Left cardiac atrium (tissue), 4 donors: ENCODE data around the gene MYL6B. TPM values are rescaled to one million over a fixed set of nuclear protein-coding genes. Genes with fewer than 3 reads are reported as not detected.
A peak's percentile ranks its signal among the peaks of the same experiment; 100 is the strongest.
"Not testable (repeated sequence)": the region's sequence is repeated elsewhere in the genome, so short reads cannot be mapped to it uniquely, and the experiment has no call there.

ENCODE experiments used
- ATAC-seq, 2 donors: fragments of 200-7000 bp; cut with Tn5 transposase; one replicate each; pipeline ENCODE4 v1.9.1; 2020; ENCODE audit warnings: mild to moderate bottlenecking in 2 of 2, moderate library complexity in 2 of 2
- DNase-seq: peaks from one replicate; pipeline ENCODE4 v3.0.0-alpha.2; 2020
- intact Hi-C, 2 donors: fragments of 100-400 bp; cut with DNase I; formaldehyde crosslinking; loops; one replicate each; pipeline versions ENCODE4 v1.14.1 to v1.15.1; 2022 to 2023
- total RNA-seq, 2 donors: library from RNA; stranded (reverse); fragmentation: NEBNext Ultra II Directional; extraction: Animal tissue kit (Norgen Biotek cat#: 25700); gene quantifications; one replicate each; pipeline ENCODE4 v1.2.1, GENCODE V29; 2021
- donor health status: DM: no; HTN: yes; CAD: no.
- donor health status: DM: no; HTN: yes; CAD: no; lungs with severe emphysema.
- donor health status: DM: yes; HTN: yes; CAD: no.
- donor health status: Dilated cardiomyopathy.

Gene MYL6B
- total RNA-seq, 2 donors from 2014 or later = 40.5 to 42.5 TPM

DNA sequence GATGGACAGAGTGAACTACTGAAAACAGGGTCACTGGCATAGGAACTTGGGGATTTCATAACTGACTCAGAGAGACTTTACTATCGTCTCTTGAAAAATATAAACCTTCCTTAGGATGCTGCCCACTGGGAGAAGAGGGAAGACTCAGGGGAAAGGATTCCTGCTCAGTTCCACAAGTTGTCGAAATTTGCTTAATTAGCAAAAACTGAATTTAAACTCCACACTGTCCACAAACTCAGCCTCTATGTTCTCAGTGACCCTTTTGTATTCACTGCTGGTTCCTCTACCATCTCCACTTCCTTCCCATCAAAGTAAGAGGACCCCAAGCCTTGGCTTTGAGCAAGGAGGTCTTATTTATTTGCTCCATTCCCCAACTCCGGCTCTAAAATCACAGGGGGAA, 7.2 kb upstream of the MYL6B start:
- ATAC-seq (no peak), DNase-seq (no peak)
- intact Hi-C loops = no loop called here

DNA sequence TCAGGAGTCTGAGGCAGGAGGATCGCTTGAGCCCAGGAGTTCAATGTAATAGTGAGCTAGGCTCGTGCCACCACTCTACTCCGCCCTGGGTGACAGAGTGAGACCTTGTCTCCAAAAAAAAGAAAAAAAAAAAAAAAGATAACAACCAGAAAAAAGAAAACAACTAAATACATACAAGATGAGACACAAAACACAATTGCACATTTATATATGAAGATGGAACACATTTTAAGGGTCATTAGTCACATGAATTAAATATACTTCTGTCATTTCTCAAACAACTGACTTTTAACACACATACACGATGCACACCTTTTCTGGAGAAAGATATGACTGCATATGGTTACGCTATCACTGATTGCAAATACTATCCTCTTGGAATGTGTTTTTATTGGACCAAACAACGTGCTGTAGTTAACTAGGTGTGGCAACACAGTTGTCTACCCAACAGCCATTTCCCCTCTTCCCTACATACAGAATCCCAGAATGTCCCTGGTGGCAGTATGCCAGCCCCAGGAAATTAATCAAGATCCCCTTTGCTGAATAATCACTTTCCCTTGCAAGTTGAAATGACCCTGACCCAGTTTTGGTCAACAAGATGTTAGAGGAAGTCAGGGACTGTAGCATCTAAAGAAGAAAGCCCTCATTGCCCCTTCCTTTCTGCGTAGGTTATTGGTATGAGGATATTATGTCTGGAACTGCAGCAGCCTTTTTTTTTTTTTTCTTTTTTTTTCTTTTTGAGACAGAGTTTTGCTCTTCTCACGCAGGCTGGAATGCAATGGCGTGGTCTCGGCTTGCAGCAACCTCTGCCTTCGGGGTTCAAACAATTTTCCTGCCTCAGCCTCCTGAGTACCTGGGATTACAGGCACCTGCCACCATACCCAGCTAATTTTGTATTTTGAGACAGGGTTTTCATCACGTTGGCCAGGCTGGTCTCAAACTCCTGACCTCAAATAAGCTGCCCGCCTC, 5.6 kb upstream of the MYL6B start:
- ATAC-seq (peak; percentile 27 to 39), DNase-seq (peak; percentile 49)
- intact Hi-C loops = no loop called here

DNA sequence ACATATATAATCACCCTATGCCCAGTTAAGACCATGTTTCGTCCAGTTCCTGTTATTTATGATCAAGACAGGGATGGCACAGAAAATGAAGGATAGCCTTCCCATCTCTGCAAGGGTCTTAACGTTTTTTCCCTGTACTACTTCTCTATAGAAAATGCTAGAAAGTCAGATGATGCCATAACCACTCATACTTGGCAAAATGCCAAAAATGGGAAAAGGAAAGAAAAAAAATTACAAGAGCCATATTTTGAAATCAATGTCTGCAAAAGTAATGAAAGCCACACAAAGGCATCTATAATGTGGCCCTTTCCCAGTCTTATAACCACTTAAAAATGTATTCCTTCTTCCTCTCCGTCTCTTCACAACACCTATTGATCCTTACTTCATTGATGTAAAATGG, 1.8 kb upstream of the MYL6B start:
- intact Hi-C loops = no loop called here
- DNase-seq (no peak), ATAC-seq (no peak)

DNA sequence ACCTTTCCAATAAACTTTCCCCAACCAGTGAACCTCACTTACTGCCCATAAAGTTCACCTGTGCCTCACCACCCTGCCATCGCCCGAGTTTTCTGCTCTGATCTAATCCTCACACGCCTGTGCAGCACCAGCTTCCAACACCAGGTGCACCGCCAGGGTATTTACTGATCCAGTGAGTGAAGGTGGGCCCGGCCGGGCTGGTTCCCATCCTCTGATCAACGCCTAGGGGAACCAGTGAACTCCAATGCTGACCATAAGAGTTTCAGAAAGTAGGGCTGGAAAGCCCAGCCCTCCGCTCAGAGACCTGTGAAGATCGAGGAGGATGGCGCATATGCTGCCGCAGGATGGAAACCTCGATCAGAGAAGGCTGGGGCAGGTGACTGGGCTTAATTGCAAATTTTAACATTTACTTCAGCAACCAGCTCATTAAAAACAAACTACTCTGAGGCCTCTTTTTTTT, 685 bp upstream of the MYL6B start:
- intact Hi-C loops = no loop called here
- ATAC-seq (peak; percentile 12 to 55), DNase-seq (no peak)

DNA sequence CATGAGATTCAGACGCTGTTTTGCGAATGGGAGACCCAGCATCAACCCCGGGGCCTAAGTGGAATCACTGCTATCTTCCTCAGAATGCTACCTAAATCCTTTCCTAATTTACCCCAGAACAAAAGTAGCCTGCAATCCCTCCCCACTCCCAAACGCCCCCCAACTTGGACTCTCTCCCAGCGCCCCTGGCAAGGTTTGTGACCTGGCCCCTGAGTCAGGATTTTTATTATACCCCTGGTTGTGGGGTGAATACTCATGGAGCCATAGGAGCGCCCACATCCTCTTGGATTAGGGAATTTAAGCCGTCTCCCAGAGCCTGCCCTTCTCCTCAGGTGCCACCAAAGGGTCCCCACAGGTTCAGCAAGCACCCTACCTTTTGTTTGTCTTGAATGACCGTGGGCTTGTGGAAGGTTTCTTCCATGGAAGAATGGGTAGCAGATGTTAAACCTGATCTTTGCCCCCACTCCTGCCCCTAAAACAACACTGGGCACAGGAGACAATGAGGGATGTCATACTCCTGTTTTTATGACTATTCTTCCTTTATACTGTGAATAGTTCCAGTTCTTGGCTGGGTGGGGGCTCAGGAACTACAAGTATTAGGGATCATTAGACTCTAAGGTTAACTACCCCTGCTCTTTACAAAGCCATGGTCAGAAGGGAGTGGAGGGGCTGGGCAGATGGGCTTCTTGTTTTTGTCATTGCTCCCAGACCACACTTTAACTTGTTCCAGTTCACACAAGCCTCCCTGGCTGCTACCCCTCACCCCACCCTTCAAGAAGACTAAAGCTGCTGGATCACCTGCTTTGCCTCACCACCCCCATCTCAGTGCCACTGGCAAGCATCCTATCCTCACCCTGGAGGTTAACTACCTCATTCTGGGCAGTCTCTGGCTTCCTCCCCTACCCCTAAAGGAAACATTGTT, 630 bp downstream of the MYL6B start:
- ATAC-seq (no peak), DNase-seq (no peak)
- intact Hi-C loops = no loop called here

DNA sequence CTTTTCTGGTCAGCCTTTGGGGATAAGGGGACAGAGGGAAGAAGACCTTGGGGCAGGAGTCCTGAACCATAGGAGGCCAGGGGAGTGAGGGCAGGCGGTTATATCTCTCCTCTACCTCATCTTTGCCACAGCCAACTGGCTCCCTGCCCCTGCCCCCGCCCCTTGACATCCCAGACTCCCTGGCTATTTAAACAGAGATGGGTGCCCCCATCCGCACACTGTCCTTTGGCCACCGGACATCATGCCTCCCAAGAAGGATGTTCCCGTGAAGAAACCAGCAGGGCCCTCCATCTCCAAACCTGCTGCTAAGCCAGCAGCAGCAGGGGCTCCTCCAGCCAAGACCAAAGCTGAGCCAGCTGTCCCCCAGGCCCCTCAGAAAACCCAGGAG, 1.3 kb downstream of the MYL6B start:
- DNase-seq (no peak), ATAC-seq (no peak)
- intact Hi-C loops = no loop called here

DNA sequence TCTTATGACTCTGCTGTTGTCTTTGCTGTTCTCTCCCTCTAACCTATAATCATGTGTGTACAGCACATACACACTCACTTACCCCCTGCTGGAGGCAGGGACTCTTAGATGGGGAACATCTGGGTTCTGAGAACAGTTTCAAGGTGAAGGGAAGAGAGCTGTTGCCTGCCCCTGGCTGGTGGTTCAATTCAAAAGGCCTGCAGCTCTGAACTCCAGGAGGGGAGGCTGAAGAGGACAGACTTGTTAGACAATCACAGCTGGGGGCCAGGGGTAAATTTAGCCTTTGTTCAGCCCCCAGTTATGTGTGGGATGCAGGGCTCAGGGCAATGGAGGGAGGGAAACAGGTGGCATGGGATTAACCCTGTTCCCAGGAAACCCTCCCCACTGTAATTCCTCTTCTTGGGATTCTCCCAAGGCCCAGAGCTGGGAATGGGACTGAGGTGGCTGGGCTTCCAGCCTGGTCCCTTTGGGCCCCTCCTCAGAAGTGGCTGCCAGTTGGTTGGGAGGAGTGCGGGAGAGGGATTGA, 1.9 kb downstream of the MYL6B start:
- intact Hi-C loops = no loop called here
- DNase-seq (no peak), ATAC-seq (no peak)

DNA sequence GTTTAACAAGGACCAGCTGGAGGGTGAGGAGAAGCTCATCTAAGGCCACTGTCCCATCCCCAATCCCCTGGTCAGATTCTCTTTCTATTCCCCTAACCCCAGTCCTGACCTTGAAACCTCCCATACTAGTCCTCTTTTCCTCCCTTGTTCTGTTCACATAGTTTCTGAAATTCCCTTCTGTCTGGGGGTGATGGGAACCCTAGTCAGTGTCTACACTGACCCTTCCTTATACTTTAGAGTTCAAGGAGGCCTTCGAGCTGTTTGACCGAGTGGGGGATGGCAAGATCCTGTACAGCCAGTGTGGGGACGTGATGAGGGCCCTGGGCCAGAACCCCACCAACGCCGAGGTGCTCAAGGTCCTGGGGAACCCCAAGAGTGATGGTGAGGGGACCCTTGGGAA, 2.4 kb downstream of the MYL6B start:
- DNase-seq (no peak), ATAC-seq (no peak)
- intact Hi-C loops = loop anchor here in 1 of 2 donors (5.0 kb wide), 1 partner anchor 38 kb away; the partner anchor contains the start of genes RPL41 and ZC3H10

DNA sequence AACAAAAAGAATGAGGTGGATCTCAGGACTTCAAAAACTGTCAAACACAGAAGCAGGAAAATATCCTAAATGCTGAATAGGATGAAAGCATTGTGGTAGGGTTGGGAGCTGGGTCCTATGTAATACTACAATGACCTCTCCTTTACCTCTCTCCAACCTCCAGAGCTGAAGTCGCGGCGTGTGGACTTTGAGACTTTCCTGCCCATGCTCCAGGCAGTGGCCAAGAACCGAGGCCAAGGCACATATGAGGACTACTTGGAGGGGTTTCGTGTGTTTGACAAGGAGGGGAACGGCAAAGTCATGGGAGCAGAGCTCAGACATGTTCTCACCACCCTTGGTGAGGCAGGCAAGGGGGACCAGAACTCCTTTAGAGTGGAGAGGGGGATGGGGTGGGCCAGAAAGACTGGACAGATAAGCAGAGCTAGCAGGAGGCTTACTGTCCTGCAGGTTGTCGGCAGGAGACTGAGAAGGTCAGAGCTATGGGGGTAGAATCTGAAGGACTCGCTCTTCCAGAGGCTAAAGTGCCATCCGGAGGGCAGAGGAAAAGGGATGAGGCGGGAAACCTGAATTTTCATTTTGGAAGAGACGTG, 3.0 kb downstream of the MYL6B start:
- intact Hi-C loops = loop anchor here in 1 of 2 donors (5.0 kb wide), 1 partner anchor 38 kb away; the partner anchor contains the start of genes RPL41 and ZC3H10
- DNase-seq (no peak), ATAC-seq (no peak)

DNA sequence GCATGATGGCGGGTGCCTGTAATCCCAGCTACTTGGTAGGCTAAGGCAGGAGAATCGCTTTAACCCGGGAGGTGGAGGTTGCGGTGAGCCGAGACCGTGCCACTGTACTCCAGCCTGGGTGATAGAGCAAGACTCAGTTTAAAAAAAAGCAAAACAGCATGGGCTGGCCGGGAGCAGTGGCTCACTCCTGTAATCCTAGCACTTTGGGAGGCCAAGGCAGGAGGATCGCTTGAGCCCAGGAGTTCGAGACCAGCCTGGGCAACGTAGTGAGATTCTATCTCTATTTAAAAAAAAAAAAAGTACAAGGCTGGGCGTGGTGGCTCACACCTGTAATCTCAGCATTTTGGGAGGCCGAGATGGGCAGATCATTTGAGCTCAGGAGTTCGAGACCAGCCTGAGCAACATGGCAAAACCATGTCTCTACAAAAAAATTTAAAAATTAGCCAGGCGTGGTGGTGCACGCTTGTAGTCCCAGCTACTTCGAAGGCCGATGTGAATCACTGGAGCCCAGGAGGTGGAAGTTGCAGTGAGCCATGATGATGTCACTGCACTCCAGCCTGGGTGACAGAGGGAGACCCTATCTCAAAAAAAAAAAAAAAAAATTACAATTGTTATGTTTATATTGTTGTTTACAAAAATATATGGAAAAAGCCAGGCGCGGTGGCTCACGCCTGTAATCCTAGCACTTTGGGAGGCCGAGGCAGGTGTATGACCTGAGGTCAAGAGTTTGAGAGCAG, 4.2 kb downstream of the MYL6B start:
- DNase-seq, ATAC-seq: not testable (repeated sequence)
- intact Hi-C loops = loop anchor here in 1 of 2 donors (5.0 kb wide), 1 partner anchor 39 kb away; the partner anchor contains the start of genes RPL41 and ZC3H10

DNA sequence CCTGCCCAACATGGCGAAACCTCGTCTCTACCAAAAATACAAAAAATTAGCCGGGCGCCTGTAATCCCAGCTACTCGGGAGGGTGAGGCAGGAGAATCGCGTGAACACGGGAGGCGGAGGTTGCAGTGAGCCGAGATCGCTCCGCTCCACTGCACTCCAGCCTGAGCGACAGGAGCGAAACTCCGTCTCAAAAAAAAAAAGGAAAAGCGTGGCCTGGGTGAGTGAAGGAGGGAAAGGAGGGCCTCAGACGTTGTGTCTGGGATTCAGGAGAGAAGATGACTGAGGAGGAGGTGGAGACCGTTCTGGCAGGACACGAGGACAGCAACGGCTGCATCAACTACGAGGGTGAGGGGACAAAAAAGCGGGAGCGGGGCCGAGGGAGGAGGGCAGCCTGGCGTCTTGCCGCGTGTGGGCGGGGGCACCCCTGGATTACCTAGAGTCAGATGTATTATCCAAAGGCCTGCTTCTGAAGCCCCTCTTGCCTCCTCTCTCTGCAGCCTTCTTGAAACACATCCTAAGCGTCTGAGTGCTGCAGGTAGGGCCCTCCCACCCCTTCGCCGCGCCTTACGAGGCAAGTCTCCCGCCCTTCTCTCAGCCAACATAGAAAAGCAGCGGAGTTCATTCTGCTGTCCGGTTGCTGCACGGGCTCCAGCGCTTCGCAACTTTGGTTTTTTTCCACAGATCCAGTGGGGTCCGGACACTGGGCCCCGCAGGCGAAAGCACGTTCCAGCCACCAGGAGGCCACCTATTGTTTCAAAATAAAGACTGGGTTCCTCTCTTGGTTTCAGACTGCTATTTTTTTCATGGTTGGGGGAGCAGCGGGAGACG, 5.0 kb downstream of the MYL6B start:
- intact Hi-C loops = loop anchor here in 1 of 2 donors (2.0 to 5.0 kb wide), 3 partner anchors 29 to 40 kb away; partner anchors contain the start of genes ESYT1, RPL41, SMARCC2 and ZC3H10
- DNase-seq = peak; percentile 81
- ATAC-seq = peak; percentile 42 to 51

DNA sequence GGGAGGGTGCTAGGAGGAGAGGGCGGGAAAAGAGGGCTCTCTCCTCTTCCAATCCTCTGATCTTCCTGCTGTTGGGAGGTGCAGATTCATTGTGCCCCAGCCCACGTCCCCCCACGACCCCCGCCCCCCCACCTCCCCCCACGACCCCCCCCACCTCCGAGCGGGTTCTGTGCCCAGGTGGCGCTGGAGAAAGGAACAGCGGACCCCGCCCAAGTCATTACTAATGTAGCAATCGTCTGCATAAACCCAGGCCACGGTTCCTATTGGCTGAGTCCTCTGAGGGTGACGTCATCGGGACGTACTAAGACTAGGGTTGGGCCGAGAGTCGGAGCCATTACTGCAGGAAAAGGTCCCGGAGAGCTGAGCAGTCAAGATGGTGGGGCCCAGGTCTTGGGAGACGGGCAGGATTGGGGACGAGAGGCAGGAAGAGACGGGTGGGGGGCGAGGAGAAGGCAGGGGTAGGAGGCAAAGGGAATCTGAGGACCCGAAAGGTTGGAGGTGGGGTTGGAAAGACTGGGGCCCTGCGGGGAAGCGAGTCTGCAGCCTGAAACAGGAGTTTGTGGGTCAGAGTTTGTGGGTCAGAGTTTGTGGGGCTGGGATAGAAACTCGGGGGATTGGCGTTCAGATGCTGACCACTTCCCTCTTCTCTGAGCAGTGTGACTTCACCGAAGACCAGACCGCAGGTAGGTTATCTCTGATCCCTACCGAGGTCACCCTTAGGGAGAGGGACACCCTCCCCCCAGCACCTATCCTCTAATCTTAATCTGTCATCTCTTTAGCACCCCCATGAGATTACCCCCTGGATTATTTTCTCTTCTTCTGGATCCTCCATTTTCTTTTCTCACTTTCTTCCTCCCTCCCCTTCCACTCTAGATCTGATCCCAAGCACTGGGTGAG, 5.9 kb downstream of the MYL6B start, which contains the start of gene MYL6:
Gene MYL6, plus strand, starts transcription at position 331 of the 897 bp plus-strand sequence. Its CDS starts 43 bp downstream, at position 374.
- intact Hi-C loops = loop anchor here in 1 of 2 donors (2.0 to 5.0 kb wide), 3 partner anchors 29 to 41 kb away; partner anchors contain the start of genes ESYT1, RPL41, SMARCC2 and ZC3H10
- DNase-seq (peak; percentile 97), ATAC-seq (peak; percentile 91)

DNA sequence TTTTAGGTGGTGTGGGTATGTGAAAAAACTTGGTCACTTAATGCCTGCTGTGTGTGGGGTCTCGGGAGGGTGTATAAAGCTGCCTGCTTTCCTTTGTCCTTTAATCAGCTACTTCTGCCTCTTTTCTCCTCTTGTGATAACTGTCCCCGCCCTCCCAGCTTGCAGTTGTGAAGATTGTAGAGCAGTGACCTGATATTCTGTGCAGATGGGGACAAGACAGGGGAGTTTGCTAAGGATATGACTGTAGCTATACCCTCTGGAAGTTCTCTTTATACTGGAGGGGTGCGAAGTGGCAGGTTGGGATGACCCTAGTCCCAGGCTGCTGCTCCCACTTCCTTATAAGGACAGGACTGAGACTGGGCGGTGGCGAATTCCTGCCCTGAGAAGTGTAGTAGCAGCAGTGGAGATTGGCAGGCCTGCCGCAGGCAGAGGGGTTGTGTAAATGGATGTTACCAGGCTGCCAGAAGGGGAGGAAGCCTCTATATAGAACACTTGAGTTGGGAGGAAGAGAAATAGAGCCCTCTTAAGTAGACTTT, 6.6 kb downstream of the MYL6B start:
- intact Hi-C loops = loop anchor here in 1 of 2 donors (2.0 to 5.0 kb wide), 3 partner anchors 30 to 42 kb away; partner anchors contain the start of genes ESYT1, RPL41, SMARCC2 and ZC3H10
- DNase-seq (peak; percentile 90), ATAC-seq (peak; percentile 70 to 72)

DNA sequence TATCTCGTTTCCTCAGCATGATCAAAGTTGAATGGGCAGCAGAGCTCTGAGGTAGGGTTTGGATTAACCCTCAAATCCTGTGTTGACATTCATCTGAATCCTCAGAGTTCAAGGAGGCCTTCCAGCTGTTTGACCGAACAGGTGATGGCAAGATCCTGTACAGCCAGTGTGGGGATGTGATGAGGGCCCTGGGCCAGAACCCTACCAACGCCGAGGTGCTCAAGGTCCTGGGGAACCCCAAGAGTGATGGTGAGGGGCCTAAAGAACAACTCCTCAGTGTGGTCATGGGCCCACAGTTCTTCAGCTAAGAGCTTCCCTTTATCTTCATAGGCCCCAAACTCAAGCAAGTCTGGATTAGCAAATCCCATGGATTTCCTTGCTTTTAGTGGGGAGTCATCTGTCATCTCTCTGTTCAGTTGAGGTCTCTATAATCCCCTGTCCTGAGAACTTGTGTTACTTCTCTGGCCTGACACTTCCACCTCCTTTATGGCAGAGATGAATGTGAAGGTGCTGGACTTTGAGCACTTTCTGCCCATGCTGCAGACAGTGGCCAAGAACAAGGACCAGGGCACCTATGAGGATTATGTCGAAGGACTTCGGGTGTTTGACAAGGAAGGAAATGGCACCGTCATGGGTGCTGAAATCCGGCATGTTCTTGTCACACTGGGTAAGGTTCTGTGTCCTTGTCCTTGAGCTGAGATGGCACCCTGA, 7.2 kb downstream of the MYL6B start:
- ATAC-seq (no peak), DNase-seq (no peak)
- intact Hi-C loops = loop anchor here in 1 of 2 donors (2.0 to 5.0 kb wide), 3 partner anchors 29 to 42 kb away; partner anchors contain the start of genes ESYT1, RPL41, SMARCC2 and ZC3H10
